ENCODE measurements around the gene ZNF800. TPM values are rescaled to one million over a fixed set of nuclear protein-coding genes. Genes with fewer than 3 reads are reported as not detected.

Gene ZNF800
- polyA plus RNA-seq, 1 donor = 22.1 TPM

- no peak overlapping the region for H3K4me3 ChIP-seq (ENCODE audit: low read length)
- WGBS (ENCODE audit: insufficient coverage, low lambda C conversion rate) = no CpG with 5 or more reads among the region's 3 CpGs
- no peaks in the 10 kb centered on the region for H3K36me3 ChIP-seq (ENCODE audit: control insufficient read depth, insufficient read depth, low read length)
- no peak overlapping the region for H3K27ac ChIP-seq (ENCODE audit: low read length)
- peaks cover 12% of the 10 kb centered on the region for H3K27me3 ChIP-seq (ENCODE audit: control insufficient read depth, insufficient read depth, low read length)
- H3K9me3 ChIP-seq (ENCODE audit: control insufficient read depth, low read depth, low read length) = no peaks in the 10 kb centered on the region
- no peaks in the 10 kb centered on the region for H3K4me1 ChIP-seq (ENCODE audit: control insufficient read depth, insufficient read depth, low read length)
- no peak for DNase-seq
These were observed 41.9 kb downstream of the ZNF800 start for GRCh38 chr7:127350586-127350985.

- peaks cover 12% of the 10 kb centered on the region for H3K27me3 ChIP-seq (ENCODE audit: control insufficient read depth, insufficient read depth, low read length)
- WGBS (ENCODE audit: insufficient coverage, low lambda C conversion rate) = 100% methylated on average over 1 of the region's 7 CpGs
These were observed 42.6 kb downstream of the ZNF800 start for GRCh38 chr7:127349881-127350280.

GRCh38 chr7:127348247-127348631 lies 44.3 kb downstream of the ZNF800 start:
- H3K4me1 ChIP-seq (ENCODE audit: control insufficient read depth, insufficient read depth, low read length) = no peaks in the 10 kb centered on the region
- DNase-seq = no peak
- peaks cover 12% of the 10 kb centered on the region for H3K27me3 ChIP-seq (ENCODE audit: control insufficient read depth, insufficient read depth, low read length)
- peak overlapping the region; percentile 31 for H3K4me3 ChIP-seq (ENCODE audit: low read length)
- no peaks in the 10 kb centered on the region for H3K9me3 ChIP-seq (ENCODE audit: control insufficient read depth, low read depth, low read length)
- H3K36me3 ChIP-seq (ENCODE audit: control insufficient read depth, insufficient read depth, low read length) = no peaks in the 10 kb centered on the region
- no CpG with 5 or more reads among the region's 3 CpGs for whole genome bisulfite sequencing (ENCODE audit: insufficient coverage, low lambda C conversion rate)
- no peak overlapping the region for H3K27ac ChIP-seq (ENCODE audit: low read length)

More at GRCh38 chr7:127349881-127350280, 42.6 kb downstream of the ZNF800 start:
- Histone ChIP-seq H3K9me3 (ENCODE audit: control insufficient read depth, low read depth, low read length) (no peaks in the 10 kb centered on the region), H3K4me3 (ENCODE audit: low read length) (no peak overlapping the region), H3K36me3 (ENCODE audit: control insufficient read depth, insufficient read depth, low read length) (no peaks in the 10 kb centered on the region), H3K27ac (ENCODE audit: low read length) (no peak overlapping the region), H3K4me1 (ENCODE audit: control insufficient read depth, insufficient read depth, low read length) (no peaks in the 10 kb centered on the region)
- DNase-seq = no peak

GRCh38 chr7:127347567-127348246 lies 44.8 kb downstream of the ZNF800 start:
- peak; percentile 58 to 74 for DNase-seq
- no CpG with 5 or more reads among the region's 79 CpGs for WGBS (ENCODE audit: insufficient coverage, low lambda C conversion rate)
- H3K4me1 ChIP-seq (ENCODE audit: control insufficient read depth, insufficient read depth, low read length) = no peaks in the 10 kb centered on the region
- H3K36me3 ChIP-seq (ENCODE audit: control insufficient read depth, insufficient read depth, low read length) = no peaks in the 10 kb centered on the region
- peak overlapping the region; percentile 31 for H3K4me3 ChIP-seq (ENCODE audit: low read length)
- H3K27ac ChIP-seq (ENCODE audit: low read length) = no peak overlapping the region
- H3K27me3 ChIP-seq (ENCODE audit: control insufficient read depth, insufficient read depth, low read length) = peaks cover 12% of the 10 kb centered on the region
- H3K9me3 ChIP-seq (ENCODE audit: control insufficient read depth, low read depth, low read length) = no peaks in the 10 kb centered on the region

DNA sequence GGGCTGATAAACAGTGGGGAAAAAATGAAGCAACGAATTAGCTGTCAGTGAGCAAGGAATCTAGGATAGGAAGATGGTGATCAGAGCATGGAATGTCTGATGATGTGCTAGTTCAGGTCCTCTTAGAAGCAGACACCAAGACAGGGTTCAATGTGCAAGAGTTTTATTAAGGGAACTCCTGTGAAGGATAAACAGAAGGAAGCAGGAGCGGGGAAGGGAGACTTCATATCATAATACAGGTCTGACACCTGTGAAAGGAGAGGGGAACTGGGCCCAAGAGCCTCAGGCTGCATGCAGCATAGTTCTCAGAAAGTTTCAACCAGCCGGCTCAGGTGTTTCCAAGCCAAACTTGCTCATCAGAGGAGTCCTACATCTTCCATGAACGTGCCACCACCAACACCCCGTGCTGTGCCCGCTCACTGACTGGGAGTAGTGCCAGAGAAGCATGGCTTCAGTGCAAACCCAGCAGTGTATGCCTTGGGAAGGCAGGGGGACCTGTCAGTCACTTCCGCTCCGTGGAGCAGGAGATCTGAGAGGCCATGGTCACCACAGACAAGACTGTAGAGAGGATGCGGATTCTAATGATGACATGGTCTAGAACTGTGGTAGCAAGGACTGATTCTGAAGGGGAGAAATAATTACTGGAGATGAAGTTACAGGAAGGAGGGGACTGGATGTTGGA lies 45.8 kb downstream of the ZNF800 start:
- H3K9me3 ChIP-seq (ENCODE audit: control insufficient read depth, low read depth, low read length) = no peaks in the 10 kb centered on the region
- no peak overlapping the region for H3K27ac ChIP-seq (ENCODE audit: low read length)
- H3K36me3 ChIP-seq (ENCODE audit: control insufficient read depth, insufficient read depth, low read length) = no peaks in the 10 kb centered on the region
- no peak for DNase-seq
- H3K4me3 ChIP-seq (ENCODE audit: low read length) = no peak overlapping the region
- H3K4me1 ChIP-seq (ENCODE audit: control insufficient read depth, insufficient read depth, low read length) = no peaks in the 10 kb centered on the region
- 0% methylated on average over 1 of the region's 9 CpGs for WGBS (ENCODE audit: insufficient coverage, low lambda C conversion rate)
- H3K27me3 ChIP-seq (ENCODE audit: control insufficient read depth, insufficient read depth, low read length) = peaks cover 12% of the 10 kb centered on the region

DNA sequence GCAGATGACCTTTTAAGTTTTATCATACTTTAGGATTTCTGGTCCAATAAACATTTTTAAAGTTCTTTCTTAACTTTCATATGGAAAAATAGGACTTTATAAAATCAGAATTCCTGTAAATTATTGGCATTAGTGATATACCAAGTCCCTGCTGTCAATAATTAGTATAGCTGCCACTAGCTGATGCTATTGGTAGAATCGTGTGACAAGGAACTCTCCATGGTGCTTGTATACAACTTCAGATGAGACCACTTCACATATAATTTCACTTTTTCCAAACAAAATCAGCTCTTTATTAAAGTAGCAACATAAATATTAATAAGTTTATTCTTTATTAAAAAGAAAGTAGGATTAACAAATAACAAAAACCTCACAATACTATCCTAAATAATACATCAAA lies 49.9 kb downstream of the ZNF800 start:
- Histone ChIP-seq H3K4me1 (ENCODE audit: control insufficient read depth, insufficient read depth, low read length) (no peaks in the 10 kb centered on the region), H3K27ac (ENCODE audit: low read length) (no peak overlapping the region), H3K9me3 (ENCODE audit: control insufficient read depth, low read depth, low read length) (no peaks in the 10 kb centered on the region), H3K27me3 (ENCODE audit: control insufficient read depth, insufficient read depth, low read length) (peaks cover 10% of the 10 kb centered on the region), H3K4me3 (ENCODE audit: low read length) (no peak overlapping the region), H3K36me3 (ENCODE audit: control insufficient read depth, insufficient read depth, low read length) (no peaks in the 10 kb centered on the region)
- no peak for DNase-seq
- no CpG with 5 or more reads among the region's 1 CpG for WGBS (ENCODE audit: insufficient coverage, low lambda C conversion rate)

- no CpG with 5 or more reads among the region's 1 CpG for WGBS (ENCODE audit: insufficient coverage, low lambda C conversion rate)
- DNase-seq = no peak
- no peak overlapping the region for H3K4me3 ChIP-seq (ENCODE audit: low read length)
- H3K27ac ChIP-seq (ENCODE audit: low read length) = no peak overlapping the region
- H3K4me1 ChIP-seq (ENCODE audit: control insufficient read depth, insufficient read depth, low read length) = no peaks in the 10 kb centered on the region
- no peaks in the 10 kb centered on the region for H3K36me3 ChIP-seq (ENCODE audit: control insufficient read depth, insufficient read depth, low read length)
- H3K27me3 ChIP-seq (ENCODE audit: control insufficient read depth, insufficient read depth, low read length) = peaks cover 2% of the 10 kb centered on the region
- no peaks in the 10 kb centered on the region for H3K9me3 ChIP-seq (ENCODE audit: control insufficient read depth, low read depth, low read length)
These were observed 54.4 kb downstream of the ZNF800 start for GRCh38 chr7:127338122-127338521.

DNA sequence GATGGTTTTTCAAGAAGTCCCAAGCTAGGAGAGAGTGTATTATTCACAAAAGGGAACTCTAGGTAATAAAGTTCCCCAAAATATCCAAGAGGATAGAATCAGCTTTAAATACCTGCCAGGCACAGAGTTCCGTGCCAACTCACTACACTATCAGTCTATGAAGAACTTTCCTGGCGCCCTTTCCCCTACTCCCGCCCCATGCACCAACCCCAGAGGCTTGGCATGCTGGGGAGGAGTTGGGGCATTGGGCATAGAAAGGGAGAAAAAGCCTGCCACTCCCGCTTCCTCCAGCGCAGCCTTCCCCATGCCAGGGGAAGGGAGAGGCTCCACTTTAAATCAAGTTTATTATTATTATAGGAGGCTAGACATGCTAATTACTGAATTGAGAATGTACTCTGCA lies 54.9 kb downstream of the ZNF800 start:
- Histone ChIP-seq H3K27me3 (ENCODE audit: control insufficient read depth, insufficient read depth, low read length) (peaks cover 2% of the 10 kb centered on the region), H3K36me3 (ENCODE audit: control insufficient read depth, insufficient read depth, low read length) (no peaks in the 10 kb centered on the region), H3K4me3 (ENCODE audit: low read length) (no peak overlapping the region), H3K27ac (ENCODE audit: low read length) (no peak overlapping the region), H3K9me3 (ENCODE audit: control insufficient read depth, low read depth, low read length) (no peaks in the 10 kb centered on the region), H3K4me1 (ENCODE audit: control insufficient read depth, insufficient read depth, low read length) (no peaks in the 10 kb centered on the region)
- no peak for DNase-seq
- WGBS (ENCODE audit: insufficient coverage, low lambda C conversion rate) = no CpG with 5 or more reads among the region's 5 CpGs

- Histone ChIP-seq H3K4me1 (ENCODE audit: control insufficient read depth, insufficient read depth, low read length) (no peaks in the 10 kb centered on the region), H3K27me3 (ENCODE audit: control insufficient read depth, insufficient read depth, low read length) (peaks cover 4% of the 10 kb centered on the region), H3K36me3 (ENCODE audit: control insufficient read depth, insufficient read depth, low read length) (no peaks in the 10 kb centered on the region), H3K9me3 (ENCODE audit: control insufficient read depth, low read depth, low read length) (no peaks in the 10 kb centered on the region), H3K27ac (ENCODE audit: low read length) (no peak overlapping the region), H3K4me3 (ENCODE audit: low read length) (no peak overlapping the region)
- WGBS (ENCODE audit: insufficient coverage, low lambda C conversion rate) = no CpG with 5 or more reads among the region's 2 CpGs
- no peak for DNase-seq
These were observed 56.0 kb downstream of the ZNF800 start for GRCh38 chr7:127336458-127336857.

- H3K9me3 ChIP-seq (ENCODE audit: control insufficient read depth, low read depth, low read length) = no peaks in the 10 kb centered on the region
- H3K36me3 ChIP-seq (ENCODE audit: control insufficient read depth, insufficient read depth, low read length) = no peaks in the 10 kb centered on the region
- no peak for DNase-seq
- H3K4me1 ChIP-seq (ENCODE audit: control insufficient read depth, insufficient read depth, low read length) = no peaks in the 10 kb centered on the region
- peaks cover 4% of the 10 kb centered on the region for H3K27me3 ChIP-seq (ENCODE audit: control insufficient read depth, insufficient read depth, low read length)
- H3K27ac ChIP-seq (ENCODE audit: low read length) = no peak overlapping the region
- 100% methylated on average over 2 of the region's 2 CpGs for WGBS (ENCODE audit: insufficient coverage, low lambda C conversion rate)
- no peak overlapping the region for H3K4me3 ChIP-seq (ENCODE audit: low read length)
These were observed 59.6 kb downstream of the ZNF800 start for GRCh38 chr7:127332880-127333279.

GRCh38 chr7:127330070-127330469 lies 62.4 kb downstream of the ZNF800 start:
- Histone ChIP-seq H3K9me3 (ENCODE audit: control insufficient read depth, low read depth, low read length) (no peaks in the 10 kb centered on the region), H3K4me3 (ENCODE audit: low read length) (no peak overlapping the region), H3K27ac (ENCODE audit: low read length) (no peak overlapping the region), H3K27me3 (ENCODE audit: control insufficient read depth, insufficient read depth, low read length) (peaks cover 5% of the 10 kb centered on the region), H3K36me3 (ENCODE audit: control insufficient read depth, insufficient read depth, low read length) (no peaks in the 10 kb centered on the region), H3K4me1 (ENCODE audit: control insufficient read depth, insufficient read depth, low read length) (no peaks in the 10 kb centered on the region)
- peak in 1 of 2 donors; percentile 14 for DNase-seq
- WGBS (ENCODE audit: insufficient coverage, low lambda C conversion rate) = 20% methylated on average over 1 of the region's 1 CpG
